Stomach smooth muscle (tissue), 2 donors: Measurements from ENCODE around the gene POU5F2.

Source experiments
- H3K27ac ChIP-seq: one replicate; pipeline ENCODE4 v1.7.0; 2013; ENCODE audit warnings: mild to moderate bottlenecking, low read length, inconsistent platforms
- H3K27me3 ChIP-seq, 2 donors: one replicate each; pipeline ENCODE4 v1.7.0; 2013; ENCODE audit warnings: low read length in 2 of 2; ENCODE audit not compliant: insufficient read depth in 2 of 2, control insufficient read depth in 1 of 2
- H3K36me3 ChIP-seq, 2 donors: one replicate each; pipeline ENCODE4 v1.7.0; 2013; ENCODE audit warnings: low read length in 2 of 2; ENCODE audit not compliant: control insufficient read depth in 2 of 2, insufficient read depth in 2 of 2
- H3K4me1 ChIP-seq: one replicate; pipeline ENCODE4 v1.7.0; 2013; ENCODE audit warnings: low read length; ENCODE audit not compliant: control insufficient read depth, insufficient read depth
- H3K4me3 ChIP-seq, 2 donors: one replicate each; pipeline ENCODE4 v1.7.0; 2013; ENCODE audit warnings: low read length in 2 of 2
- H3K9ac ChIP-seq, 2 donors: one replicate each; pipeline ENCODE4 v1.7.0; 2013; ENCODE audit warnings: low read length in 2 of 2, mild to moderate bottlenecking in 1 of 2
- H3K9me3 ChIP-seq, 2 donors: one replicate each; pipeline ENCODE4 v1.7.0; 2013; ENCODE audit warnings: low read length in 2 of 2; ENCODE audit not compliant: control insufficient read depth in 2 of 2
- donor health status: healthy.
- donor health status: Pancreatic carcinoma.

The POU5F2 gene

DNA sequence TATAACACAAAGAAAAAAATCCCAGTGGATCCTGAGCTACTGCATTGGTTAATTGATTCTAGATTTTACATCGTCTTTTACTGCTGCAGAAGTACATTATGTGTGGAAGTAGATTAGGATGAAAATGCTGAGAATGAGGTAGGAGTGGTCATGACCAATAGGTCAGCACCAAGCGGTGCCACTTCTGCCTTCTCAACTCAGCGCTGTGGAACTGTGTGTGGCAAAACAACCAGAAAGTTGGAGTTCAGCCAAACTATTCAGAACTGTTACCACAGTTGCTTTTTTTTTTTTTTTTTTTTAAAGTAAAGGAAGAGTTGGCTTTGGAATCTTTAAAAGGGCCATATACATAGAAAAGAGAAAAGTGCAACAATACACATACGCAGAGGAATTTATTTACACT lies 24.2 kb downstream of the POU5F2 start:
- H3K27me3 ChIP-seq = no peaks in the 10 kb centered on the region
- H3K4me1 ChIP-seq = no peaks in the 10 kb centered on the region
- H3K27ac ChIP-seq = no peak overlapping the region
- H3K4me3 ChIP-seq = no peak overlapping the region
- H3K36me3 ChIP-seq = no peaks in the 10 kb centered on the region
- H3K9me3 ChIP-seq = no peaks in the 10 kb centered on the region
- no peak overlapping the region for H3K9ac ChIP-seq

DNA sequence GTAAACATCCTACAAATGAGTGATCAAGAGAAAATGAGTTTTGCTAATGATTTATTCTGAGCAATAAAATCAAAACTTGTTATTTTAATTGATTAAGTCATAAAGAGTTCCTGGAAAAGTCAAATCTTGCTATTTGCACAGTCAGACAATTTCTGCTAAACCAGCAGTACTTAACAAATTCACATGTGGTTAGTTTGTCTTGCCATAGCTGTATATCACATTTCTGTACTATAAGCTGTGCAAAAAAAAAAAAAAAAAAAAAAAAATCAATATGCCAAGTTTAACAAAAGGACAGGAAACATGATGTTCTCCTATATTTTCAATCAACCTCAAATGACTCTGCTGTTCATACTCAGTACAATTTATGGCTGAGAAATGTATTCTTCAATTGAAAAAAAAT lies 24.9 kb downstream of the POU5F2 start:
- Histone ChIP-seq H3K9ac (no peak overlapping the region), H3K4me1 (no peaks in the 10 kb centered on the region), H3K4me3 (no peak overlapping the region), H3K27ac (no peak overlapping the region), H3K27me3 (no peaks in the 10 kb centered on the region), H3K9me3 (no peaks in the 10 kb centered on the region), H3K36me3 (no peaks in the 10 kb centered on the region)

DNA sequence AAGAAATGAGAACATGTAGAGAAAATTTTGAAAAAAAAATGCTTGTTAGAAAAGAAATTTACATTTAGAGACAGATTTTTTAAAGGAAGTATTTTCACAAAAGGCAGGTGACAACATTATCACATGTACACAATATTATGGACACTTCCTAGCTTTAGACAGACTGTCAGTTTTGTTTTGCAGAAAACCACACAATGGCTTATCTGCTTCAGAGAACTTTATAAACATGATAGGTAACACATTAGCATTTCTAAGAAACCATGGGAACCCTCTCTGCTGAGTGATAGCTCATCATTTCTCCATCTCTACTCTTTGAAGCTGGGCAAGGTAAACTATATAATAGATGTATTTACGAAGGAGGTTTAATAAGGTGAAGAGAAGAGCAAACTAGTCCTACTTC lies 25.6 kb downstream of the POU5F2 start:
- Histone ChIP-seq H3K36me3 (no peaks in the 10 kb centered on the region), H3K9me3 (no peaks in the 10 kb centered on the region), H3K4me3 (no peak overlapping the region), H3K4me1 (no peaks in the 10 kb centered on the region), H3K9ac (no peak overlapping the region), H3K27ac (no peak overlapping the region), H3K27me3 (no peaks in the 10 kb centered on the region)

DNA sequence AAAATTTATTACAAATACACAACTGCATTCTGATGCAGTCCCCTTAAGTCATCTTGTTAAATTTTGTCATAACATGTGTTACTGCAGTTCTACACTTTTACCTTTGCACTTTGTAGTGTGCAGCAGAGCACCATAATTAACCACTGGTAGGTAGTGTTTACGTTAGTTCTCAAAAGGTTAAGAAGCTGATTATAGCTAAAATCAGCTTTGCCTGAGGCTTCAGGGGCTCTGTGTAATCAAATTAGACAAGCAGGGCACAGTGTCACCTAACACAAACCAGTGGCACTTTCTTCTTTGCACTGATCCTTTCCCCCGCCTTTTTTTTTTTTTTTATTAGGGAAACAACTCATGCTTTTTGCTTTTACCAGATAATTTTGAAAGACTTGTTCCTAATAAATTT lies 26.1 kb downstream of the POU5F2 start:
- no peak overlapping the region for H3K9ac ChIP-seq
- H3K4me3 ChIP-seq = no peak overlapping the region
- H3K27ac ChIP-seq = no peak overlapping the region
- H3K27me3 ChIP-seq = no peaks in the 10 kb centered on the region
- no peaks in the 10 kb centered on the region for H3K36me3 ChIP-seq
- no peaks in the 10 kb centered on the region for H3K4me1 ChIP-seq
- no peaks in the 10 kb centered on the region for H3K9me3 ChIP-seq

DNA sequence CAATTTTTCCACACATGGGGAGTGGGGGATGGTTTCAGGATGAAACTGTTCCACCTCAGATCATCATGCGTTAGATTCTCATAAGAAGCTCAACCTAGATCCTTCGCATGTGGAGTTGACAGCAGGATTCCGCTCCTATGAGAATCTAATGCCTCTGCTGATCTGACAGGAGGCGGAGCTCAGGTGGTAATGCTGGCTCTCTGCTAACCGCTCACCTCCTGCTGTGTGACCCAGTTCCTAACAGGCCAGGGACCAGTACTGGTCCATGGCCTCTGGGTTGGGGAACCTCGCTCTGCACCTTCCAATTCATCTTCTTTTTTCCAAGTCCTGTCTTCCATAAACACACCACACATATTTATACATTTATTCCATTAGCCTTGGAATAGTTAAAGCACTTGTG lies 33.0 kb downstream of the POU5F2 start:
- H3K4me3 ChIP-seq = no peak overlapping the region
- H3K27me3 ChIP-seq = no peaks in the 10 kb centered on the region
- H3K36me3 ChIP-seq = no peaks in the 10 kb centered on the region
- no peaks in the 10 kb centered on the region for H3K9me3 ChIP-seq
- no peak overlapping the region for H3K9ac ChIP-seq
- no peaks in the 10 kb centered on the region for H3K4me1 ChIP-seq
- no peak overlapping the region for H3K27ac ChIP-seq

DNA sequence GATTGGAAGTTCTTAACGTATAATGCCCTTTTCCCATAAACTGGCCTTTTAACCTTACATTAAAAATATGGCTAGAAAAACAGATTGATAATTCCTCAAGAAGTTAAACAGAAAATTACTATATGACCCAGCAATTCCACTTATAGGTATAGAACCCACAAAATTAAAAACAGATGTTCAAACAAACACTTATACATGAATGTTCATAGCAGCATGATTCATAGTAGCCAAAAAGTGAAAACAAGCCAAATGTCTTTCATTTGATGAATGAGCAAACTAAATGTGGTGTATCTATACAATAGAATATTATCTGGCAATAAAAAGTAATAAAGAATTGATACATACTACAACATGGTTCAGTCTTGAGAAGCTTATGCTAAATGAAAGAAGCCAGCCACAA lies 35.5 kb downstream of the POU5F2 start:
- no peak overlapping the region for H3K4me3 ChIP-seq
- H3K27ac ChIP-seq = no peak overlapping the region
- H3K9me3 ChIP-seq = no peaks in the 10 kb centered on the region
- H3K27me3 ChIP-seq = no peaks in the 10 kb centered on the region
- H3K9ac ChIP-seq = no peak overlapping the region
- H3K4me1 ChIP-seq = no peaks in the 10 kb centered on the region
- no peaks in the 10 kb centered on the region for H3K36me3 ChIP-seq

DNA sequence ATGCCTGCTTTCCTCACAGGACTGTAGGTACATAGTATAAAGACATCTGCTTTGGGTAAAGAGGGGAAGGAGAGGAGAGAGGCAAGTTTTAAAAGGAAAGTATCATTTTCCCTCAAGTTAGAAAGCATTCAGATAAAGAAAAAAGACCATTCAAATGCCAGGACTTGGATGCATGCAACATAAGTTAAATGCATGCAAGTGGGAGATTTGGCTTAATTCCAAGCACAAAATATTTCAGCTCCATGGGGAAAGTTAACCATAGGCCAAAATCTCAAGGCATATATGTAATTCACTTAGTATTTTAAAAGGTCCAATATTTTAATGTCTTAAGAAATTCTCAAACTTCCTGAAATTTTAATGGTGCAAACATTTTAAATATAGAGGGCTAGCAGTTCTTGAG lies 36.4 kb downstream of the POU5F2 start:
- H3K9ac ChIP-seq = no peak overlapping the region
- no peaks in the 10 kb centered on the region for H3K9me3 ChIP-seq
- H3K27me3 ChIP-seq = no peaks in the 10 kb centered on the region
- H3K27ac ChIP-seq = no peak overlapping the region
- H3K36me3 ChIP-seq = no peaks in the 10 kb centered on the region
- no peak overlapping the region for H3K4me3 ChIP-seq
- H3K4me1 ChIP-seq = no peaks in the 10 kb centered on the region

DNA sequence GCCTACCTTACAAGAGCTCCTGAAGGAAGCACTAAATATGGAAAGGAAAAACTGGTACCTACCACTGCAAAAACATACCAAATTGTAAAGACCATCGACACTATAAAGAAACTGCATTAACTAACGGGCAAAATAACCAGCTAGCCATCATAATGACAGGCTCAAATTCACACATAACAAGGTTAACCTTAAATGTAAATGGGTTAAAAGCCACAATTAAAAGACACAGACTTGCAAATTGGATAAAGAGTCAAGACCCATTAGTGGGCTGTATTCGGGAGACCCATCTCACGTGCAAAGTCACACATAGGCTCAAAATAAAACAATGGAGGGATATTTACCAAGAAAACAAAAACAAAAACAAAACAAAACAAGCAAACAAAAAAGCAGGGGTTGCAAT lies 49.4 kb downstream of the POU5F2 start:
- Histone ChIP-seq H3K27ac (no peak overlapping the region), H3K9ac (no peak overlapping the region), H3K4me1 (no peaks in the 10 kb centered on the region), H3K9me3 (no peaks in the 10 kb centered on the region), H3K36me3 (peaks cover 0 to 2% of the 10 kb centered on the region in 2 donors), H3K4me3 (no peak overlapping the region), H3K27me3 (no peaks in the 10 kb centered on the region)
